ENCODE results near the gene TMEM266. TPM values are rescaled to one million over a fixed set of nuclear protein-coding genes. Genes with fewer than 3 reads are reported as not detected.

The TMEM266 gene
- total and polyA plus RNA-seq, 4 experiments from 2014 or later, result not detected

DNA sequence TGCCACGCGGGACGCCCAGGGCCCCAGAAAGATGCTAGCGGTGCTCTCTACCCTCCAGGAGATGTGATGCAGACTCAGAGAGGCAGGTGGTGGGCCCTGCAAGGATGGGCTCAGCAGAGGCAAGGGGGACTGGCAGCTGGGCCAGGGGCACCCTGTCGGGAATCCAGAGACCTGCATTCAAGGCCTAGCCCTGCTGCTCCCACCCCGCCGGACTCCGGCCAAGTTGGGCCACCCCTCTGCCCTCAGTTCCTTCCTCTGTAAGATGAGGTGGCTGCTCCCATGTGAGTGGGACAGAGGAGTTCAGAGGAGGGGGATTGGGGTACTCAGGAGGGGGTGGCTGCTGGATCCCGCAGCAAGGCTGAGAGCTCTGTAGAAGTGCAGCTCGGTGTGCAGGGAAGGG is 116.3 kb downstream of the TMEM266 start:
- H3K27ac ChIP-seq (ENCODE audit: low read depth, low read length), result no peak overlapping the region
- H3K4me1 ChIP-seq (ENCODE audit: insufficient read depth, low read length), result peaks cover 3% of the 10 kb centered on the region
- no peak overlapping the region for H3K27ac Mint-ChIP-seq
- no peak overlapping the region for H3K4me3 ChIP-seq (ENCODE audit: low read length in 2 of 2)
- H3K9me3 Mint-ChIP-seq, result no peaks in the 10 kb centered on the region
- H3K4me3 Mint-ChIP-seq, result no peak overlapping the region
- H3K4me1 Mint-ChIP-seq, result peaks cover 0 to 2% (median 0%) of the 10 kb centered on the region in 4 donors
- peaks cover 10 to 27% of the 10 kb centered on the region in 2 donors for H3K27me3 Mint-ChIP-seq
- CTCF ChIA-PET (ENCODE audit: partially characterized antibody), result no interaction called here
- no peaks in the 10 kb centered on the region for H3K9me3 ChIP-seq (ENCODE audit: control insufficient read depth in 1 of 2, low read length in 2 of 2)
- POLR2A ChIA-PET (ENCODE audit: partially characterized antibody), result no interaction called here
- no peaks in the 10 kb centered on the region for H3K36me3 Mint-ChIP-seq
- intact Hi-C loops (cut with micrococcal nuclease), result no loop called here
- DNase-seq, result no peak
- no peaks in the 10 kb centered on the region for H3K36me3 ChIP-seq (ENCODE audit: insufficient read depth, low read length)
- no peaks in the 10 kb centered on the region for H3K27me3 ChIP-seq (ENCODE audit: insufficient read depth, low read length)

DNA sequence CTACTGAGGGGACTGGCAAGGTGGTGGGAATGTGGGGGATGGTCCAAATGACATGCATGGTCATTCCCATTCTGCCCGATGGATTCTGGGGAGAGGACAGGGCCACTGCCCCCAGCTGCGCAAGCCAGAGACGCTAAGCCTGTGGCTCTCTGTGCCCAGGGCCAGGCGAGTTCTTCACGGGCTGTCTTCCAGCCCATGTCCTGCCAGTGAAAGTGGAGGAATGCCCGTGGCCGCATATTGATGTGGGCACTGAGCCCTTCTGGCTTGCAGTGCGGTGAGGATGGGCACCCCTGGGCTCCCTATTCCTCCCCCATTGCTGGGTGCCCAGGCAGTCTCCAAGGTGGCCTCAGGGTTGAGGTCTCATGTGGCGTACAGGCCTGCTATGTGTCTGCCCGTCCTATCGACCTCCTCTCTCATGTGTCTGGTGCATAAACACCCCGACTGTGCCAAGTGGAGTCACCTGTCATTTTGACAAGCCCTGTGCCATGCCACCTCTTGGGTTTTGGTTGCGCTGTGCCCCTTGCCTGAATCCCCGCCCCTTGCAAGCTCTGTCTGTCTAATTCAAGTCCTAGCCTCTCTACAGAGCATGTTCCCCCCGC is 116.8 kb downstream of the TMEM266 start:
- H3K27me3 ChIP-seq (ENCODE audit: insufficient read depth, low read length), result no peaks in the 10 kb centered on the region
- H3K9me3 Mint-ChIP-seq, result no peaks in the 10 kb centered on the region
- CTCF ChIA-PET (ENCODE audit: partially characterized antibody), result no interaction called here

GRCh38 chr15:76177491-76178040 is 117.8 kb downstream of the TMEM266 start:
- H3K36me3 ChIP-seq (ENCODE audit: insufficient read depth, low read length), result no peaks in the 10 kb centered on the region
- Mint-ChIP-seq H3K4me3 (no peak overlapping the region), H3K36me3 (no peaks in the 10 kb centered on the region), H3K9me3 (no peaks in the 10 kb centered on the region), H3K27ac (peak overlapping the region in 1 of 7 donors; percentile 19), H3K4me1 (peaks cover 9 to 12% (median 9%) of the 10 kb centered on the region in 4 donors), H3K27me3 (peaks cover 14 to 35% of the 10 kb centered on the region in 2 donors)
- no peaks in the 10 kb centered on the region for H3K9me3 ChIP-seq (ENCODE audit: control insufficient read depth in 1 of 2, low read length in 2 of 2)
- H3K27ac ChIP-seq (ENCODE audit: low read depth, low read length), result no peak overlapping the region
- POLR2A ChIA-PET (ENCODE audit: partially characterized antibody), result no interaction called here
- H3K27me3 ChIP-seq (ENCODE audit: insufficient read depth, low read length), result no peaks in the 10 kb centered on the region
- peaks cover 14% of the 10 kb centered on the region for H3K4me1 ChIP-seq (ENCODE audit: insufficient read depth, low read length)
- no peak overlapping the region for H3K4me3 ChIP-seq (ENCODE audit: low read length in 2 of 2)
- CTCF ChIA-PET (ENCODE audit: partially characterized antibody), result no interaction called here
- DNase-seq, result no peak
- intact Hi-C loops (cut with micrococcal nuclease), result no loop called here

More for the DNA sequence above, 116.8 kb downstream of the TMEM266 start:
- POLR2A ChIA-PET (ENCODE audit: partially characterized antibody), result no interaction called here
- intact Hi-C loops (cut with micrococcal nuclease), result no loop called here
- H3K36me3 Mint-ChIP-seq, result no peaks in the 10 kb centered on the region
- DNase-seq, result no peak
- peaks cover 10 to 29% of the 10 kb centered on the region in 2 donors for H3K27me3 Mint-ChIP-seq
- Histone ChIP-seq H3K27ac (ENCODE audit: low read depth, low read length) (no peak overlapping the region), H3K9me3 (ENCODE audit: control insufficient read depth in 1 of 2, low read length in 2 of 2) (no peaks in the 10 kb centered on the region), H3K4me1 (ENCODE audit: insufficient read depth, low read length) (peaks cover 8% of the 10 kb centered on the region), H3K4me3 (ENCODE audit: low read length in 2 of 2) (no peak overlapping the region), H3K36me3 (ENCODE audit: insufficient read depth, low read length) (no peaks in the 10 kb centered on the region)
- H3K4me3 Mint-ChIP-seq, result no peak overlapping the region
- no peak overlapping the region for H3K27ac Mint-ChIP-seq
- peaks cover 4 to 8% (median 5%) of the 10 kb centered on the region in 4 donors for H3K4me1 Mint-ChIP-seq

- intact Hi-C loops (cut with micrococcal nuclease), result no loop called here
- Histone ChIP-seq H3K27me3 (ENCODE audit: insufficient read depth, low read length) (no peaks in the 10 kb centered on the region), H3K27ac (ENCODE audit: low read depth, low read length) (no peak overlapping the region), H3K9me3 (ENCODE audit: control insufficient read depth in 1 of 2, low read length in 2 of 2) (no peaks in the 10 kb centered on the region), H3K4me1 (ENCODE audit: insufficient read depth, low read length) (peaks cover 14% of the 10 kb centered on the region), H3K4me3 (ENCODE audit: low read length in 2 of 2) (no peak overlapping the region), H3K36me3 (ENCODE audit: insufficient read depth, low read length) (no peaks in the 10 kb centered on the region)
- DNase-seq, result no peak
- CTCF ChIA-PET (ENCODE audit: partially characterized antibody), result no interaction called here
- H3K4me3 Mint-ChIP-seq, result no peak overlapping the region
- peaks cover 9 to 35% of the 10 kb centered on the region in 2 donors for H3K27me3 Mint-ChIP-seq
- H3K9me3 Mint-ChIP-seq, result no peaks in the 10 kb centered on the region
- POLR2A ChIA-PET (ENCODE audit: partially characterized antibody), result no interaction called here
- no peaks in the 10 kb centered on the region for H3K36me3 Mint-ChIP-seq
- no peak overlapping the region for H3K27ac Mint-ChIP-seq
- H3K4me1 Mint-ChIP-seq, result peaks cover 9 to 12% (median 9%) of the 10 kb centered on the region in 4 donors
Measured at GRCh38 chr15:76178296-76179000, 118.7 kb downstream of the TMEM266 start.

DNA sequence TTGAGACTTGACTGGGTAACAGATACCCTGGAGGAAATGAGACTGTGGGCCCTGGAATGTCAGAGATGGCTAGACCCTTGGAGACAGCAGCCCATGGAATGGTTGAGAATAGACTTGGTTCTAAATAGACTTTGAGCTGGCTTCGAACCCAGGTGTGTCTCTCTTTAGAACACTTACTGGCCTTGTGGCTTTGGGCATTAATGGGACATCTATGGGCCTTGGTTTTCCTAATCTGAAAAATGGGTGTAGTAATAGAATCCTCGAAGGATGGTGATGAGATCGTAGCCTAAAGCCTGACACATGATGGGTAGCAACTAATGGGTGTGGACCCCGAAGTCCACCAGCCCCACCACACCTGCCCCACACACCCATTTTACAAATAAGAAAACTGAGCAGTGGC is 119.2 kb downstream of the TMEM266 start:
- no peak overlapping the region for H3K27ac Mint-ChIP-seq
- POLR2A ChIA-PET (ENCODE audit: partially characterized antibody), result no interaction called here
- Histone ChIP-seq H3K9me3 (ENCODE audit: control insufficient read depth in 1 of 2, low read length in 2 of 2) (no peaks in the 10 kb centered on the region), H3K27me3 (ENCODE audit: insufficient read depth, low read length) (no peaks in the 10 kb centered on the region), H3K4me3 (ENCODE audit: low read length in 2 of 2) (no peak overlapping the region), H3K27ac (ENCODE audit: low read depth, low read length) (no peak overlapping the region), H3K36me3 (ENCODE audit: insufficient read depth, low read length) (no peaks in the 10 kb centered on the region), H3K4me1 (ENCODE audit: insufficient read depth, low read length) (peaks cover 14% of the 10 kb centered on the region)
- CTCF ChIA-PET (ENCODE audit: partially characterized antibody), result no interaction called here
- H3K4me3 Mint-ChIP-seq, result no peak overlapping the region
- DNase-seq, result no peak
- H3K36me3 Mint-ChIP-seq, result no peaks in the 10 kb centered on the region
- H3K9me3 Mint-ChIP-seq, result no peaks in the 10 kb centered on the region
- H3K27me3 Mint-ChIP-seq, result peaks cover 9 to 35% of the 10 kb centered on the region in 2 donors
- H3K4me1 Mint-ChIP-seq, result peaks cover 9 to 12% (median 9%) of the 10 kb centered on the region in 4 donors
- intact Hi-C loops (cut with micrococcal nuclease), result no loop called here

DNA sequence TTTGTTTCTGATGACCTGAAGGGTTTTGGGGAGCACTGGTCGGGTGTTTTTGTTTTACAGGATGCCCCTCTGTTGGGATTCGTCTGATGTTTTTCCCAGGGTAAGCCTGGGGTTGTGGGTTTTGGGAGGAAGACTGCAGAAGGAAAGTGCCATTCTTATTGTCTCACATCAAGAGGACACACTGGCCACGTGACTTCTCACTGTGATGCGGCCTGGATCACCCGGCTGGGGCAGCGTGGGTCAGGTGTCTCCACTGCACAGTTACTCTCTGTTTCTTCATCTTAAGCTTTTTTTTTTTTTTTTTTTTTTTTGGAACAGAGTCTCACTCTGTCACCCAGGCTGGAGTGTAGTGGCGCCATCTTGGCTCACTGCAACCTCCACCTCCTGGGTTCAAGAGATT is 120.5 kb downstream of the TMEM266 start:
- Histone ChIP-seq H3K4me1 (ENCODE audit: insufficient read depth, low read length) (peaks cover 14% of the 10 kb centered on the region), H3K36me3 (ENCODE audit: insufficient read depth, low read length) (no peaks in the 10 kb centered on the region), H3K4me3 (ENCODE audit: low read length in 2 of 2) (no peak overlapping the region), H3K27me3 (ENCODE audit: insufficient read depth, low read length) (no peaks in the 10 kb centered on the region), H3K9me3 (ENCODE audit: control insufficient read depth in 1 of 2, low read length in 2 of 2) (no peaks in the 10 kb centered on the region), H3K27ac (ENCODE audit: low read depth, low read length) (no peak overlapping the region)
- POLR2A ChIA-PET (ENCODE audit: partially characterized antibody), result no interaction called here
- CTCF ChIA-PET (ENCODE audit: partially characterized antibody), result interaction anchor here (0.7 kb wide), 1 partner anchor 17 kb away, joined by 3 read pairs; no protein-coding TSS in a partner anchor
- no peak for DNase-seq
- intact Hi-C loops (cut with micrococcal nuclease), result no loop called here
- Mint-ChIP-seq H3K4me1 (peaks cover 9 to 12% (median 9%) of the 10 kb centered on the region in 4 donors), H3K9me3 (no peaks in the 10 kb centered on the region), H3K27ac (no peak overlapping the region), H3K4me3 (no peak overlapping the region), H3K36me3 (no peaks in the 10 kb centered on the region), H3K27me3 (peaks cover 9 to 34% of the 10 kb centered on the region in 2 donors)

DNA sequence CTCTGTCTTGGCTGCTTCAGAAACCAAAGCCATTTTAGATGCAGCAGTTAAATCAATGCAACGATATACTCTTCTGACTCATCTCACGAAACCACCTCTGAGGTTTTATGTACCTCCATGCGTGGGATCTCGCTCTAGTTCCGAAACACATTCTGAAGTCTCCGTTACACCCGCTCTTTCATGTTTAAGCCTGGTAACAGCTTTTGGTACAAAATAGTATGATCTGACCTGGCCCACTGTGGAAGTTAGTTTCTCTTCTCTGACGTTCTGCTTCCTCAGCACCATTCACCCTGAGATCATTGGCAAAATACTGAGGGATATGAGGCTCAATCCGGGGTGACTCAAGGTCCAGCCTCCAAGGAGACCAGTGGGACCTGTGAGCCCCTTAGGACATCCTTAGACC is 121.9 kb downstream of the TMEM266 start:
- H3K27ac Mint-ChIP-seq, result peak overlapping the region in 5 of 7 donors; percentile 7 to 85 (median 57)
- intact Hi-C loops (cut with micrococcal nuclease), result no loop called here
- Histone ChIP-seq H3K4me1 (ENCODE audit: insufficient read depth, low read length) (peaks cover 14% of the 10 kb centered on the region), H3K4me3 (ENCODE audit: low read length in 2 of 2) (peak overlapping the region in 1 of 2 donors; percentile 18), H3K27me3 (ENCODE audit: insufficient read depth, low read length) (no peaks in the 10 kb centered on the region), H3K27ac (ENCODE audit: low read depth, low read length) (no peak overlapping the region), H3K9me3 (ENCODE audit: control insufficient read depth in 1 of 2, low read length in 2 of 2) (no peaks in the 10 kb centered on the region), H3K36me3 (ENCODE audit: insufficient read depth, low read length) (no peaks in the 10 kb centered on the region)
- peaks cover 9 to 12% (median 9%) of the 10 kb centered on the region in 4 donors for H3K4me1 Mint-ChIP-seq
- H3K36me3 Mint-ChIP-seq, result no peaks in the 10 kb centered on the region
- H3K9me3 Mint-ChIP-seq, result no peaks in the 10 kb centered on the region
- H3K27me3 Mint-ChIP-seq, result peaks cover 9 to 36% of the 10 kb centered on the region in 2 donors
- peak overlapping the region in 7 of 8 donors; percentile 4 to 59 (median 29) for H3K4me3 Mint-ChIP-seq
- CTCF ChIA-PET (ENCODE audit: partially characterized antibody), result interaction anchor here (1.6 kb wide), 1 partner anchor 10 kb away, joined by 5 read pairs; no protein-coding TSS in a partner anchor
- DNase-seq, result peak in 1 of 5 donors; percentile 11
- POLR2A ChIA-PET (ENCODE audit: partially characterized antibody), result no interaction called here
